LoVo (cell line): ENCODE results near the gene SIGLEC7.

Source experiments
- DNase-seq: peaks from one replicate; pipeline ENCODE4 v3.0.0-alpha.2; 2016; ENCODE audit warnings: low spot score

SIGLEC7 gene

DNA sequence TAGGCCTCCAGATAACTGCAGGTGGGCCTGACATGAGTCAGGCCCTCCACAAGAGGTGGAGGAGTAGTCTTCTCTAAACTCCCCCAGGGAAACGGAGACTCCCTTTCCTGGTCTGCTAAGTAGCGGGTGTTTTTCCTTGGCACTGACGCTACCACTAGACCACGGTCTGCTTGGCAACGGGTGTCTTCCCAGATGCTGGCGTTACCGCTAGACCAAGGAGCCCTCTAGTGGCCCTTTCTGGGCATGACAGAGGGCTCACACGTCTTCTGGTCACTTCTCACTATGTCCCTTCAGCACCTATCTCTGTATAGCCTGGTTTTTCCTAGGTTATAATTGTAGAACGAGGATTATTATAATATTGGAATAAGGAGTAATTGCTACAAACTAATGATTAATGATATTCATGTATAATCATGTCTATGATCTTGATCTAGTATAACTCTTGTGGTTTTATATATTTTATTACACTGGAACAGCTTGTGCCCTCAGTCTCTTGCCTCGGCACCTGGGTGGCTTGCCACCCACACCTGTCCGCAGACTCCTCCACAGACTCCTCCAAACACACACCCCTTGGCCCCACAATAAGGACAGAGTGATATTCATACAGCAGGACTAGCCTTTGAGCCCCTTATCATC, 27.3 kb downstream of the SIGLEC7 start:
- DNase-seq = peak; percentile 52

DNA sequence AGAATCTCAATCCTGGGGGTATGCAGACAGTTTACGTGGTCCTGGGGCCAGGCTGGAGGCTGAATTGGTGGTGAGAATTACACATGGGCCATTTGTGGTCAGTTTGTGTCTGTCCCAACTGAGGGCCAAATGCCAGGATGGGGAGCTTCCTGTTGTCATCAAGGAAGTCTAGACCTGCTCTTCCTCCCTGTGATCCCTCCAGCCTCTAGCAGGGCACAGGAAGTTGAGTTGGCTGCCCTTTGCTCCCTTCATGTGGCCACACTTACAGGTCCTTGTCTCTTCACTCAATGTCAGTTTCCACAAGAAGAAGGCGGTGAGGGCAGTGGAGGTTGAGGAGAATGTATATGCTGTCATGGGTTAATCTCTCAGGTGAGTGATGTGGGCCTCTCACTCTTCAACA, 30.1 kb downstream of the SIGLEC7 start:
- no peak for DNase-seq

DNA sequence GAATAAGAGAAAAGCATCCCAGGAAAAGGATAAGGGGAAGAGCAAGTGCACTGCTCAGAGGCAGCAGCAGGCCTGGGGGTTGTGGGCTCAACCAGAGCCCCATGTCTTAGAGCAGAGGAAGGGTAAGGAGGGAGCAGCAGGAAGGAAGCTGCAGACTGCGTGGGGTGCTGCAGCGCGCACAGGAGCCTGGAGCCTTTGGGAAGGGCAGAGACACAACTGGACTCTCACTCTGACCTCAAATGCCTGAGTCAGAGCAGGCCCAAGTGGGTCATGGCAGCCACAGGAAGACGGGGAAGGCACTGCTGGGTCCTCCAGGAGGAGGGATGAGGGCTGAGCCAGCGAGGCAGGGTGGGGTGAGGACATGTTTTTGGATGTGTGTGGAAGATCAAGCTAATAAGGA, 31.6 kb downstream of the SIGLEC7 start:
- DNase-seq = no peak

DNA sequence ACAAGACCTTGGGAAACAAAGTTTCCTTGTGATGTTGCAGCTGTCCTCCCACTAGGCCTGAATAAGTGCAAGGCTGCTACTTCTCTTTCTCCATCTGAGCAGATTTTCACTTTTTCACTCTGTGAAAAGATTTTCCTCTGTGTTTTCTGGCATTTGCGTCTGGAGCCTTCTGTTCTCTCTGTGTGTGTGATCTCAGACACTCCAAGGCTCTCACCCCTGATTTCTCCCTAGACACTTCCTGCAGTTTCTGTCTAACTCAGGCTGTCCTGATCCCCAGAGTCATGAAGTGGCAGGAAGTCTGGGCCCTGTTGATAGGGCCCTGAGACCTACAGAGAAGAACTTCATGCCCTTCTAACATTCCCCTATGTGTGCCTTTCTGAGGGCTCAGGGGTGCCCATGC, 37.2 kb downstream of the SIGLEC7 start:
- DNase-seq = no peak

DNA sequence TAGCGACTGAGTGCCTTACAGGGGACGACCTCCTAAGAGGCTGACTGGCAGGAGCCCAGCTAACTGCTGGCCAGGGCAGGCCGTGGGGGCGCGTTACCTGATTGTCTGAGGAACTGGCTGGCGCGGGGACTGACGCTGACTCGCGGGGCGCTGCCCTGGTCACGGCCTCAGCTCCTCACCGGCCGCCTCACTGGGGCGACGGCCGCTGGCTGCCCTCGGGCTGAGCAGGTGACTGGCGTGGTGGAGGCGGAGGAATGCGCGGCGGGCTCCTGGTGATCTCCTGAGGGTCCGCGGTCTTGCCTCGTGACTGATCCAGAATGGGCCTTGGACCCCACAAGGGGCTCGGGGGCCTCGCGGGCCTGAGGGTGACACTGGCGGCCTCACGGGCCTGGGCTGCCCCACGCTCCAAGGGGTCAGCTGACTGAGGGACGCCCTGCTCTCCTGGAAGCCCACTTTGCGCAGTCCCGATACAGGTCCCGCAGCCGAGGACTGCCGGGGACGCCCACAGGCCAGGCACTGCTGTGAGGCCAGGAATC, 39.3 kb downstream of the SIGLEC7 start:
- DNase-seq = no peak

DNA sequence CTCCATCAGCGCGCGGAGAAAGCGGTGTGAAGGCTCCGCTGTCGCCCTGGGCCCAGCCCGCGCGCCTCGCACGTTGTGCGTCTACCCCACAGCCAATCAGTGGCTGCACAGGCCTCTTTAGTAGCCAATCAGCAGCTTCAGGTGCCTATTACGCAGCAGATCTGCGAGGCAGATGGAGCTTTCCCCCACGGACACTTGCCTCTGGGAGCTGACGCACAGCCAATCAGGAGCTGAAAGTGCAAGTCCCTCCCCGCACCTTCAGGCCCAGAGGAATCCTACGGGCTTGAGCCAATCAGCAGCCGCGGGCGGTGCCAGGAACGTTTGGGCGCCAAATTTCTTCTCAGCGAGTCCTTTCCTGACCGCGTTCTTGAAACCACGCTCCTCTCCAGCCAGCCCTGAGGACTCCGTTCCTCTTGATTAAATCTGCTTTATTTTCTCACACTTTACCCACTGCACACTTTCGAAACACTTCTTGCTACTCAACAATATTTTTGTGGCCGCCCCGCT, 39.9 kb downstream of the SIGLEC7 start:
- DNase-seq = no peak

DNA sequence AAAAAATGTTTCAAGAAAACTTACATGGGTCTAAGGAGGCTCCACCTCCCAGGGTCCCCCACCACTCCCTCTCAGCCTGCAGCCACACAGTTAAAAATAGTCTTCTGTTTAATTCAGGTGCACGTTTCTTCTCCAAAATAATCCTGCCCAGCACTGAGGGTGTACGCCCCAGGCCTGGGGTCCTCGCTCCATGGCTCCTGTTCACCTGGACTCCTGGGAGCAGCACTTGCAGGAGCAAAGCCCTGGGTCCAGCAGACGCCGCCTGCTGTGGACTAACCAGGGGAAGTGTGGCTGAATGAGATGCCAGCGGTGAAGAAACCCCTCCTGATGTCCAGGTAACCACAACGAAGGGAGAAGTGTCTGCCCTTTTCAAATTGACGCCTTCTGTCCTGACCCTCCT, 41.5 kb downstream of the SIGLEC7 start:
- no peak for DNase-seq

DNA sequence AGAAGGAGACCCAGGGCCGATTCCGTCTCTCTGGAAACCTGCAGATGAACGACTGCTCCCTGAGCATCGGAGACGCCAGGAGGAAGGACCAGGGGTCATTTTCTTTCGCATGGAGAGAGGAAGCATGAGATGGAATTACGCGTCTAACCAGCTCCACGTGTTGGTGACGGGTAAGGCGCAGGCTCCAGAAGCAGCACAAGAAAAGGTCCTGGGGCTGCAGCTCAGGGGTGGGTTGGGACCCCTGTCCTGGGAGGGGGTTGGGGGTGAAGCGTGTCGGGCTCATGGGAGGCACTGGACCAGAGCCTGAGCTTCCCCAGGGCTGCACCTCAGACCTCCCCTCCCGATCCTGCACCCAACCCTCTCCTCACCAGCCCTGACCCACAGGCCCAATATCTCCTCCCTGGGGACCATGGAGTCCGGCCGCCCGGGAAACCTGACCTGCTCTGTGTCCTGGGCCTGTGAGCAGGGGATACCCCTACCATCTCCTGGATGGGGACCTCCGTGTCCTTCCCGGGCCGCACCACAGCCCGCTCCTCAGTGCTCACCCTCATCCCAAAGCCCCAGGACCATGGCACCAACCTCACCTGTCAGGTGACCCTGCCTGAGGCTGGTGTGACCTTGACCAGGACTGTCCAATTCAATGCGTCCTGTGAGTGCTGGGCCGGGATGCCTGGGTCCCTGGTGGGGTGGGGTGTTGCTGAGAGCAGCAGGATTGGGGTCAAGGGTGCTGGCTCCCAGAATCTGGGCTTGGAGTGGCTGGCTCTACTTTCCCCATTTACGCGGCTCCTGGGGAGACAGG, 43.2 kb downstream of the SIGLEC7 start:
- DNase-seq = no peak

DNA sequence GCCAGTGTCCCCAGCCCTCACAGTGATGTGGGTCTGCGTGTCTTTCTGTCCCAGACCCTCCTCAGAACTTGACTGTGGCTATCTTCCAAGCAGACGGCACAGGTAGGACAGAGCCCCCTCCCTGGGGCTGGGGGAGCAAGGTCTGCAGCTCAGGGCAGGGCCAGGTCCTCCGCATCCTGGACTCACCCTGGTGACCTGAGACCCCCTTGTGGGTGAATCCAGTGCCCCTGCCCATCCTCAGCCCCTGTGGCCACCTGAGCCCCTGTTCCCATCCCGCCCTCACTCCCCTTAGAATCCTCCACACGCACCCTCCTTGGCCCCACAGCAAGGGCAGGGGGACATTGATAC, 43.7 kb downstream of the SIGLEC7 start:
- no peak for DNase-seq

DNA sequence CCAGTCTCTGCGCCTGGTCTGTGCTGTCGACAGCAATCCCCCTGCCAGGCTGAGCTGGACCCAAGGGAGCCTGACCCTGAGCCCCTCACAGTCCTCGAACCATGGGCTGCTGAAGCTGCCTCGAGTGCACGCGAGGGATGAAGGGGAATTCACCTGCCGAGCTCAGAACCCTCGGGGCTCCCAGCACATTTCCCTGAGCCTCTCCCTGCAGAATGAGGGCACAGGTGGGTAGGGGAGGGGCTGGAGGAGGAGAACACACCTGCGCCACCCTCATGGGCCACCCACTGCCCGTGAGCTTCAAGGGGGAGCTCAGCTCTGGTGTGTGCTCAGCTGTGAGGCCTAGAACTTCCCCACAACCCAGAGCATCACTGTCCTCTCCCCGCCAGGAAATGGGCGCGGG, 44.2 kb downstream of the SIGLEC7 start:
- no peak for DNase-seq

DNA sequence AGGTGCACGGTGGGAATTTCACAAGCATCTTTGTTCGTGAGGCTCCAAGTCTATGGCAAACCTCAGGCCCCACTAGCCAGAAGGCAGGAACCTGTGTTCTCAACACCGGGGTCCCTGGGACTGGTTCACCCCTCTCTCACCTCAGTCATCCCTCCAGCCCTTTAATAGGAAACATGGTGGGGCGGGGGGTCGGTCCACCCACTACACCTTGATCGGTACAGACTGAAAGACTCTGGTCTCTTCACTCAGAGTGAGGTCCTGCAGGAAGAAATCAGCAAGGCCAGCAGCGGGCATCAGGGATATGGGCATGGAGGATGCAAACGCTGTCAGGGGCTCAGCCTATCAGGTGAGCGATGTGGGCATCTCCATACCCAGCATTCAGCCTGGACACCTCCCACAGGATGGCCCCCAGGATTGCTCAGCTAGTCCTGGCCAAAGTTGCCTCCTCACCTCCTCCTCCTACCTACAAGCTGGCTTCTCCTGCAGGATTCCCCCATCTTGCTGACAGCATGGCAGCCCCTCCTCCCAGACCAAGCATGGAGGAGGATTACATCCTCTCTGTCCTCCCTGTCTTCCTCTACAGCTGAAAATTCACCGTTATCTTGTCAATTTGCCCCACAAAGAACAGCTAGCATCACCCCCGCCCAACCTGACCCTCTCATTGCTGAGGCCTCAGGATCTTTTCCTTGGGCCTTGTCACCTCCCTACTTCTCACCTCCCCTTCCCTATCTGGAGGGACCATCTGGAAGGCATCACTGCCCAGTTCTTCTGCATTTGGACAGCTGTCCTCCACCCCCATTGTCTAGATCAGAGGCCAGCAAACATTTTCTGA, 45.5 kb downstream of the SIGLEC7 start:
- no peak for DNase-seq

DNA sequence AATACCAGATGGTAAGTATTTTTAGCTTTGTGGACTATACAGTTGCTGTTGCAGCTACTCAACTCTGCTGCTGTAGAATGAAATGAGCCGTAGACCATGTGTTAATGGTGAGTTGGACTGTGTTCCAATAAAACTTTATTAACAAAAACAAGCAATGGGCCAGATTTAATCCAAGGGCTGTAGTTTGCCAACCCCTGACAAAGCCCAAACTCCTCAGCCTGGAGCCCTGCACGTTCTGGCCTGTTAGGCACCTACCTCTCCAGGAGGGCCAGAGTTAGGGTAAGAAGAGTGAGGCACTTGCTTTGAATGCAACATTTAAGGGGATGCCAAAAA, 46.1 kb downstream of the SIGLEC7 start:
- no peak for DNase-seq

DNA sequence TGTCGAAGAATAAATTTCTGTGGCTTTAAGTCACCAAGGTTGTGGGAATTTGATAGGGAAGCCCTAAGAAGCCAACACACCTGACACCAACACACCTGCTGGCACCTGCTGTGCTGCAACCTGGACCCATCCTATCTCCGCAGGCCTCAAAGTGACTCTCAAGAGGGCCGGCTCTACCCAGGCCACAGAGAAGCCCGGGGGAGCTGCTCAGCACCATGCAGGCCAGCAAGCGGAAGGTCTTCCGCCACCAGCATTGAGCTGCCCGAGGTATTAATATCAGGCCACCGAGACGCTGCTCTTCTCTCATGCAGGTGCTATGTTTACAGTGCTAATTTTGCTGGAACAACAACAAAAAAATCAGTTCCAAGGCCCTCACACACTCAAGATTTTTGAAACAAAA, 50.6 kb downstream of the SIGLEC7 start:
- DNase-seq = no peak

DNA sequence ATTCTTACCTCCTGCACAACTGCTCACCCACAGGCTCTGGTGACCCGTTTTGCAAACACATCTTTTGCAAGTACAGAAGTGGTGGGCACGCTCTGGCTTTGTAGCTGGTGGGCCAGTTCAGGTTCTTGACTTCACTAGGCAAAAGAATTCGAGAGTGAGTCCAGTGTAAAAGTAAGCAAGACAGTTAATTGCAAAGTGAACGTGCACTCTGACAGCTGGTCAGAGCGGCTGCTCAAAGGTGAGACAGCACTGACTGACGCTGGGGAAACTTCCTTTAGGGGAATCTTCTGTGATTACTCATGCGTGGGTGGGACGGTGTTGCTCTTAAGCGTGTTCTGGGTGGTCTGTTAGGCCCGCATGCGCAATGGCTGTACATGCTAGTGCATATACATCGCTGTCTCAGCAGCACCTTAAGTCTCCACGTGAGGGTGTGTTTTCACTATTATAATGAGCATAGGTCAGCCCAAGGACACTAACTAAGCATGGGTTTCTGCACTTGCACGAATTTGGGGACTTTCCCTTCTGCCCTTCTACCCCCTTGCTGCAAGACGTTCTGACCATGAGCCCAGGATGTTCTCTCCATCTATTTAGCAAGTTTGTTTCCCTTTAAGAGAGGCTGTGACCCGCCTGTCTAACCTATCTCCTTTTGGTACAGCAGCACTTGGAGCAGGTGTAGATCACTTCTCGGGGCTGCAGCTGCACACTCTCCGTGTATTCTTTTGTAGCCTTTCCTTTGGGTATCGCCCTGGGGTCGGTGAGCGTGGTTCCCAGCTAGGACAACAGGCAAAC, 52.6 kb downstream of the SIGLEC7 start:
- no peak for DNase-seq

DNA sequence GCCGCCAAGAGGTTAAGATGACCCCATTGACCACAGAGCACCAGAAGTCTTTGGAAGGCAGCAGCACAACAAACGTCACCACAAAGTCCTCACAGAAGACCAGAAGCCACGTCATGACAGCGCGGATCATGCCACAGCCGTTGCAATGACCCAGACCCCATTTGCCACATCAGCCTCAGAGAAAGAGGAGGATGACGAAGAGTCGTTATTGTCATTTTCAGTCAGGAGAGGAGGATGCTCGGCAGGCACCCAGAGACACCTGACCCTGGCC, 53.1 kb downstream of the SIGLEC7 start:
- DNase-seq = no peak

DNA sequence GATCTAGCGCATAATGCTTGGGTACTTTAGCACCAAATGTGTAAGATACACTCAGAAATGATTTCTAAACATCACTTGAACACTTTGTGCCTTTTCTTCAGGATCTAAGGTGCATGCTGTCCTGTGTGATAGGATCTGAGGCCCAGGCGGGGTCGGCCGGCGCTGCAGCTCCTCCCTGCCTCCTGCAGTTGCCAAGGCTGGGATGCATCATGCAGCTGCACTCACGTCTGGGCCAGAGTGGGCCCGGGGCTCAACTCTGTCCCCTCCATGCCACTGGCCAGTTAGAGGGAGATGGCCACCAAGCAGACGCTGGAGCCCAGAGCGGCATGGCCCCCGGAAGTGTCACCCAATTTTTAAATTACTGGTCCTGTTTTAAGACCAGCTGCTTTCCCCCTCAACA, 53.5 kb downstream of the SIGLEC7 start:
- DNase-seq = no peak

DNA sequence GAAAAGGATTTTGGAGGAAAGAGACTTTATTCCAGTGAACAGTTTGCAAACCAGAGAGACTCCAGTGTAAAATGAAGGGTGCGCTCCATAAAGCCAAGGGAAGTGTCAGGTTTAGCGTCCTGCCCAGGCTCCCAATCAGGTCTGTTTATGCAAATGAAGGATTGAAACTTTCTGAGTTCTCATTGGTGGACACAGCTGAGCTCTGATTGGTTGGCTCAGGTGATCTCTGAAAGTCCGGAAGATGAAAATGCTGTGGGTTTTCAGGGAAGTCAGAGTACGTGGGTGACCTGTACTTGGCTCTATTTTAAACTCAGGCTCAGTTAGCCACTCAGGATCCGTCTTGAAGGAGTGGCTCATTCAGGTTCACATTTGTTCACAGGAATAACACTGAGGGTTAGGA, 54.1 kb downstream of the SIGLEC7 start:
- DNase-seq = no peak

DNA sequence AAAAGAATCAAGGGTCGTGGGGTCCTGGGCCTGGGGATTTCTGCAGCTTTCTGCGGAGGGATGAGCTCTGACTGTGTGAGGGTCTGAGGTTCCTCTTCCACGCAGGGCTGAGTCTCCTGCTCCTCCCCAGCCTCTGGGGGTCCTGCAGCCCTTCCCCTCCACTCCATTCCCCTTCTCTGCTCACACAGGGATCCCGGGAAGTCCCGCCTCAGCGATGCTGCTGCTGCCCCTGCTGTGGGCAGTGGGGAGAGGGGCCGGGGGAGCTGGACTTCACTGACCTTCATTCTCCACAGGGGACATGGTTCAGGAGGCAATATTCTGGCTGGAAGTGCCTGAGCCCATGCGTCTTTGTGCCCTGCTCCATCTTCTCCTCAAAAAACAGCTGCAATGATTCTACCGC, 56.5 kb downstream of the SIGLEC7 start:
- DNase-seq = no peak

DNA sequence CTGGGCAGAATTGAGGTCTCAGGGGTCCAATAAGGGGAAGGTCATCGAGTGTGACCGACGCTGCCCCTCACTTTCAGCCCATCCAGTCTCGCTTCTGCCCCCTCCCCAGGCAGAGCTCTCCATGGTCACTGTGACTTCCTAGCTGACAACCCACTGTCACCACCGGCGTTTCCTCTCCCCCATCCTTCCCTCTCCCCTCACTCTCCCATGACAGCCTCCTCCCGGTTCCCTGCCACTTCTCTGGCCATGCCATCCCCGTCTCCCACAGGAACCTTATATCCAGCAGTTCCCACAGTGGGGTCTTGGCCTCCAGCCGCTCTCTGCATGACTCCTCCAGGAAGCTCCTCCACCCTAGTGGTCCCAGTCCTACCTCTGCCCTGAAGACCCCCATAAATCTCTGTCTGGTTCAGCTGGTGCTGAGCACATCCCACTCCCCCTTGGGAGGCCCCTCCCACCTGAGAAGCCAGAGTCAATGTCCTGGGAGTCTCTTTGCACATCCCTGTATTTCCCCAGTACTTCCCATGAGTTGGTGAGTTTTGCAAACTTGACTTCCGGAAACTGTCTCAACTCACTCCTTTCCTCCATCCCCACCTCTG, 58.1 kb downstream of the SIGLEC7 start:
- DNase-seq = no peak

DNA sequence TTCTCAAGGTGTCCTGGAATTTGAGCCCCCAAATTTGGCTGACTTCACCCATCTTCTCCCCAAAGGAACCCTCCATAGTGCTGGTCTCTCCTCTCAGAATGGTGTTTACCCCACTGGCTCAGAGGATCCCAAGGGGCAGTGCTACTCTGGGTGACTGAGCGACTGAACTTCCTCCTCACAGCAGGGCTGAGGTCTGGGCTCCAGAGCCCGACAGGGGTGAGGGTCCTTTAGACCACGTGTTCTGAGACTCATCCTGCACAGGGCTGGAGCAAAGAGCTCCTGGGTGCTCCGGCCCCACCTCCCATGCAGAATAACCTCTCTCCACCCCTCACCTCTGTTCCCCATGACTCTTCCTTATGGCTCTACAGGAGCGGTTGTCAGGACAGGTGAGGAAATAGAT, 59.6 kb downstream of the SIGLEC7 start:
- DNase-seq = no peak
